GM19438 (cell line): Measurements from ENCODE around the gene SMC6.

ENCODE experiments used
- ATAC-seq: cut with Tn5 transposase; IDR thresholded peaks from one replicate; pipeline ENCODE4 v1.9.1; 2021; ENCODE audit warnings: low read depth; ENCODE audit not compliant: unreplicated experiment

Gene SMC6

DNA sequence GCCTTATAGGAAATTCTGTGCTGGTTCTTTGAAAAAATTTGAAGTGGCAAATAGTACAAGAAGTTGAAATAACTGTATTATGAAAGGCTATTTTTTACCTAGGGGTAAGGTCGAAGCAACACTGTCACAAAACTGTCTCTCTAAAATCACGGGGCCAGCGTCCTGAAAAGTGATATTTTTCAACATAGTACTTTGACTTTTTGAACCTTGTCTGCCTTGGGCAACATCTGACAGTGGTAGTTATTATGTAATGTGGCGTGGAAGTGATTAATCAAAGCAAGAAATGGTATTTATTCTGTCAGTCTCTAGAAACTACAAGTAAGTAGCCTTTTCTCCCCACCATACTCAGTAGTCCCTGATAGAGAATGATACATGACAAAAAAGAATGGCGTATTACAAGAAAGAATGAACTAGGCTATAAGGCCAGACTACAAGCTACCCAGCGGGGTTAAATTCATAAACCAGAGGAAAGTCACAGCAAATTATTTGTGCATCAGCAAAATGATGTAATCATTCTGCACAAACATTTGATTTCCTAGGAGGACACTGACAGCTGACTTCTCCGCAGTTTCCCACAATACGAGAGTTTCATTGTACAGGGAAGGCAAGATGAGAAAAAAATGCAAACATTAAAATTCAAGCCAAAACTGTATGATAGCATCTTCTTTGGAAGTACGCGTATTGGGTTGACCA is 10.2 kb upstream of the SMC6 start:
- no peak for ATAC-seq

DNA sequence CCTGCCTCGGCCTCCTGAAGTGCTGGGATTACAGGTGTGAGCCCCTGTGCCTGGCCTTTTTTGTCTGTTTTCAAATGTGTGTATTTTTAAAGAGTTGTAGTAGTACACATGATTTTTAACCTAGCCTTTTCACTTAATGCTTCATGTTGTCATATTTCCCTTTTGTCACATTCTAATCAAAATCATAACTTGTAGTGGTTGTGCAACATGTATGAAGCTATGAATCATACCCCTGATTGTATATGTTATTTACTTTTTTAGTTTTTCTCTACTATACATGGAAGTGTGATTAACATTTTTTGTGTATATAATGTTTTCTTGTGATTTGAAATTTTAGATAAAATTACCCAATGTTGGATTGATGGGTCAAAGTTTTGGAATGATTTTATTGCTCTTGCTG is 8.8 kb upstream of the SMC6 start:
- no peak for ATAC-seq

DNA sequence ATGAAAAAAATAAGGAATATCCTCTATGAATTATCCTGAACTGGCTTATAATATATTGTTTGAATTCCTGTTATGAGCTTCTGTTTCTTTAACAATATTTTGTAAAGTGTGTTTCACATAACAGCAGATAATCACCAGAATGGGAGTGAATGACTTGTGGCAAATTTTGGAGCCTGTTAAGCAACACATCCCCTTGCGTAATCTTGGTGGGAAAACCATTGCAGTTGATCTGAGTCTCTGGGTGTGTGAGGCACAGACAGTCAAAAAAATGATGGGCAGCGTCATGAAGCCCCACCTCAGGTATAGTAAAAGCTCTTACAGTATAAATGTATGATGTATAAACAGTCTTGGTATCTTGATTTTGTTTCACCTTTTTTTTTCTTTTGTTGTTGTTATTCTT is 6.2 kb upstream of the SMC6 start:
- ATAC-seq, result no peak

DNA sequence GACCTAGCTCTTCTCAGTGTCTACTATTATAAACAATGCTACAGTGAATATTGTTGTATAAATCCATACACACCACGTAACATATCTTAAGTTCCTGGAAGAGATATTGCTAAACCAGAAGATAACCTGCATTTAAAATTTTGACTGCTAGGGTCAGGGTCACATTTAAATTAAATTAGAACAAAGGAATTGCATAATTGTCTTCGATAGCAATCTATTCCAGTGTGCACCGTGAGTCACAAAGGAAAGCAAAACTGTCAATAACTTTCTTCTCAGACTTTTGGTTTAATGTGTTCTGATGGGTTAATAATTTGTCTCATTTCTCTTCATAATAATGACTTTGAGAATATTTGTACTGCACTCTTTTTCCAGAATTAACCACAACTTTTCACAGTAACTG is 4.5 kb upstream of the SMC6 start:
- no peak for ATAC-seq

DNA sequence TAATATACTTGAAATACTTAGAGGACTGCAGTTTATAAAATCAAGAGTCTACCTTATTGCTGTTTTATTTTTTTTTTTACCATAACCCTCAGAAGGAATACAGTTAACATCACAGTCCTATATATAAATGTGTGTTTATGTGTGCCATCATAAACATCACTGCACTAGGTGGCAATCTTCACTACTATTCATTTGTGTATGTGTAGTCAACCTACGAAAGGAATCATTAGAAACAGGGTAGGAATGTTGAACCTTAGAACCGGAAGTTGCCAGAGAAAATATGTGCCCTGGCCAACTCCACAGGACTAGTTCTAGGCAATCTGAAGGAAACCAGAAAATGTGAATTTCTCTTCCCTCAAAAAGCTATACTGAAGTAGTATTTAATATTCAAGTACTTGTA is 3.7 kb upstream of the SMC6 start:
- no peak for ATAC-seq

DNA sequence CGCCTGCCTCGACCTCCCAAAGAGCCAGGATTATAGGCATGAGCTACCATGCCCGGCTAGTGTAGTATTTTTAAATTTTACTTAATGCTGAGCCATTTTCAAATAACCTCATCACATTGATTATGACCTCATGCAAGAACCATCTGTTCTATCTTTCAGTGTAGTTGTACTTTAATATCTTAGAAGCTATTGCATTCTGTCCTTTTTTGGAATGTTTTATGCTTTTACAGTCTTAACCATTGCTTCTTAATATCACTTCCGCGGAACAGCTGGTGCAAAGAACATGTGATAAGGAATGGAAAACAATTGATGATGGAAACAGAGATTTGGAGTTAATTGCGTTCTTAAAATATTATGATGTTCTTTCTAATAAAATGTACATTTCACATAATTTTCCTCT is 3.1 kb upstream of the SMC6 start:
- no peak for ATAC-seq

DNA sequence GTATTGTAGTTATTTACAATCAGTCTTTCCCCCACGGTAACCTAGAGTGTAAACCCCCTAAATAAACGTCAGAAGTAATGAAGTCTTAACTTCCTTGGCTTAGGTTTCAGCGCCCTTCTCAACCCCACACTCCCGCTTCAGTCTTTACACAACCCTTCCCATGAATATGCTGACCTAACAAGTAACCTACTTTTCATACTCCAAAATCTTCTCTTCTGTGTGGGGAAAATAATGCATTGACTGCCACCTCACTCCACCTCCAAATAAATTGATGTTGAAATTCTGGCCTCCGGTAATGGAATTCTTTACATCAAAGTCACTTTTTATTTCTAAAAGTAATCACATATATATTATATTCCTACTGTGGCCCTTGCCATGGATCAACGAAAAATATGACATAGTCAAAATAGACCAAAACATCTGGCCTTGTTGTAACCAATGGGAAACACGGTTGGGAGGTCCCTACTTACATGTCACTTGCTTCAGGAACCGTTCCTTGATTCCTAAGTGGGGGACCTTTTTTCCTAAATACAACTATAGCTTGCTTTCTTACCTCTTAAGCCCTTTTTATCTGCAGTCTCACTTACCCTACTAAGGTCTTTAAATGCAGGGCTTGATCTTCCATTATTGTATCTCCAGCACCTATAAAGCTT is 1.3 kb upstream of the SMC6 start:
- ATAC-seq, result no peak

DNA sequence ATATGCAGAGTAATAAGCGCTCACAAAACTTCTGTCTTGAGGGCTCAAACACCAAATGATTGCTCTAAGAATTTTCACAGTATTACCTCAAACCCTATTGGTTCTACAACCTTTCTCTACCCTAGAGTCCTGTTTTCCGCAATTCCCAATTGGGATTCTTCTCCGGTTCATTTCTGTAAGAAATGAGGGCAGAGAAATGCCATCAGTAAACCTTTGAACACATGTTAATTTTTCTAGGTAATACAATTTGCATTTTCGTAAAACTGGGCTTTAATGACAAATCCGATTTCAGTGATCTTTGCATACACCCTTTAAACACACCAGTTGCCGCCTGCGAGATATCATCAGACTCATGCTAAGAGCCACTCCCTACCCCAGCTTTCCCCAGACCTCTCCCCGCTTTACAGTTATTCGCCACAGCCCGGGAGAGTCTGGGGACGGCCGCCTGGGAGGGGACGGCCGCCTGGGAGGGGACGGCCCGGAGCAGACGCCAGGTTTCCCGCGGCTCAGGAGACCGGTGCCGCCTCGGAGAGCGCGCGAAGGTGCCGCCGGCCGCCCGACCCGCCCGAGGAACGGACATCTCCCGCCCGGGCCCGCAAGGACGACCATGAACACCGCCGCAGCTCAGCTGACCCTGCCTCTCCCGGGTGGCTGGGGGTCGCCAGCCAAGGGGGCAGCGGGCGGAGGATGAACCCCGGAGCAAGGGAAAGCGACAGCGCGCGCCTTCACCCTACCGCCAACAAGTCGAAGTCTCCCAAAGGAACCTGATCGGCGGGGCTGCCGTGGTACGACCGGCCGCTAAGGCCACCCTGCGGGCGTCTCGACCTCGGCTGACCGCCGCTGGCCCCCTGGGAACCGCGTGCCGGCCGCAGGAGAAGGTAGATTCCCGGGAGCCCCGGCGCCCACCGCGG is 463 bp downstream of the SMC6 start:
- peak; percentile 41 for ATAC-seq

DNA sequence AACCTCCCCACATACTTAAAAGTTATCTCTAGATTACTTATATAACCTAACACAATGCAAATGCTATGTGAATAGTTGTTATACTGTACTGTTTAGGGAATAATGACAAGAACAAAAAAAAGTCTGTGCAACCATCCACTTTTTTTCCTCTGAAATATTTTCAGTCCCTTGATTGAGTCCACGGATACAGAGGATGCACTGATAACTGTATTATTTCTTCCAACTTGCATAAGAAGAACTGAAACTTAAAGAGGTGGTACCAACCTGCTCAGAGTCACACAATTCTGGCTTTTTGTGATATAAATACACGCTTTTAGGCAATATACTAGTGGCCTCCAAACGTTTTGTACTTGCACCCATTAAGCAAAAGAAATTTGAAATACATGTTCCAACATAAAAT is 1.4 kb downstream of the SMC6 start:
- ATAC-seq, result no peak

DNA sequence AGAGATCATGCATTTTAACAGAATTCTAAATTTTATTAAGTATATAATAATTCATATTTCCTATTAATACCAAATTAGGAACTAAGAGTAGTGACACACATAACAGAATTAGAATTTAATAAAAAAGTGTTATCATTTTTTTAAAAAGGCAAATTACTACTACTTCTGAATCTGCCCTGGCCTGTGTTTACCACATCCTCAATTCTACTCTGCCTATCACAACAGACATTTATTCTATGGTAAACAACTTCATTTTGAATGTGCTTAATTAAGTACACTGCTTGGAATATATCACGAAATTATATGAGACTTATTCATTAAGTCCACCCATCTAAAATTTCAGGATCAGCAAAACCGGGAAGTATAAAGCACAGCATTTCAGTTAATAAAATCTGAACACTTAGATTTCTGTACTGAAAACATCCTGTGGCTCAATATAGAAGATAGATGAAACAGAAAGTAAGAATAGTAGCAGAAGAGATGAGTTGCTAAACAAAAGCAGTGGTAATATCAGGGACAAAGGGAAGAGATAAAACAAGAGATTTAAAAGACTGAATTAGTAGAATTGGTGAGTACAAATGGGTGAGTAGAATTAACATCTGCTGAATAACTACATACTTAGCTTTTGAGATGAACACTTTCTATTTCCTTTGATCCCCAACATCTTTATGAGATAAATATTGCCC is 3.7 kb downstream of the SMC6 start:
- peak; percentile 21 for ATAC-seq

DNA sequence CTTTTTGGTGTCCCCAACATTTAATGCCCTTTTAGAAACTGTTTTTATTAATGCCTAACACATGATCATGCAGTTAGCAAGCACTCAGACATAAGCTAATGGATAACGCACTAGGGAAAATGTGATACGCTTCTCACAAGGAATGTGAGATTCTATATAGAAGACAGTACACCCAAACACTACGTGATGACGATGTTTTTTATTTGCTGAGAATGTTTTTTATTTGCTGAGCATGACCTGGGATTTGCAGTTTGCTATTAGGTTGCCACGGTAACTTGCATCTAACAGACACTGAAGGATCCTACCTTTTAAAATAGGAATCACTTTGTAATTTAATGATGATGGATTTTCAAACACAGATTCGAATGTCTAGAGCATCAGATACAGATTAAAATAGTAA is 4.9 kb downstream of the SMC6 start:
- no peak for ATAC-seq

DNA sequence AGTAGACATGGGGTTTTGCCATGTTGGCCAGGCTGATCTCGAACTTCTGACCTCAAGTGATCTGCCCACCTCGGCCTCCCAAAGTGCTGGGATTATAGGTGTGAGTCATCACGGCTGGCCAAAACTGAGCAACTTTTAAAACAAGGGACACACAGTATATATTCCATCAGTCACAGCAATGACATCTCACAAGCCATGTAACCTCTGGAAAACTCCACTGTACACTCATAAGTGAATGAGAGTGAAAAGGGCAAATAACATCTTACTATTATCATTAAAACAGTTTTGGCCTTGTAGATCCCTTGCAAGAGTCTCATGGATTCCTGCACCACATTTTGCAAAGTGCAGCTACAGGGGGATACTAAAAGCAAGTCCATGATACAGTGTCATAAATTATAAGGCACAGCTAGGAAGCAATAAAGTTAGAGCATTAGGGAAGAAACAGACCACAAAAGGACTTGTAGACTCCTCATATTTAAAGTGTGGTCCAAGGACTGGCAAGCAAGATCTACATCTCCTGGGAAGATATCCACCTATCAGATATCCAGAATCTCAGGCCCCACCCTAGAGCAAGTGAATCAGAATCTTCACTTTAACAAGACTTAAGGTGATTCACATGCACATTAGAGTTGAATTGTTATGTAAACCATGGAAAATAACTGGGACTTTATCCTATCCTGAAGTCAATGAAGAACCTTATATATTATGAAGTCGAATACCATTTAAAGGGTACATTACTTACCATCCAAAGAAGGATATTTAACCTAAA is 5.7 kb downstream of the SMC6 start:
- no peak for ATAC-seq

DNA sequence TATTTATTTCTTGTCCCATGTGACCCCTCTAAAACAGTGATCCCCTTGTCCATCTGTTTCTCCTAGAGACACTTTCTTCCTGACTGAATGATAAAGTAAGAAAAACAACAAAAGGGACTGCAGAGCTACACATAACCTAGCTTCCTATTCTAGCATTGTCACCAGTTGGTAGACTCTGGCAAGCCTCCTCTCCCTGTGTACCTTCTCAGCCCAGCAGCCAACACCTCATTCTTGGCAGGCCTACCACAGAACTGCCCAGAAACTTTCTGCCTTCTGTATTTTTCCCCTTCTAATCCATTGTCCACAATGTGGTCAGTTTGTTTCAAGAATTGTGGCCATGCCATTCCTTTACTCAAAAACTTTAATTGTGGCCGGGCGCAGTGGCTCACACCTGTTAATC is 13.4 kb downstream of the SMC6 start:
- ATAC-seq, result no peak

DNA sequence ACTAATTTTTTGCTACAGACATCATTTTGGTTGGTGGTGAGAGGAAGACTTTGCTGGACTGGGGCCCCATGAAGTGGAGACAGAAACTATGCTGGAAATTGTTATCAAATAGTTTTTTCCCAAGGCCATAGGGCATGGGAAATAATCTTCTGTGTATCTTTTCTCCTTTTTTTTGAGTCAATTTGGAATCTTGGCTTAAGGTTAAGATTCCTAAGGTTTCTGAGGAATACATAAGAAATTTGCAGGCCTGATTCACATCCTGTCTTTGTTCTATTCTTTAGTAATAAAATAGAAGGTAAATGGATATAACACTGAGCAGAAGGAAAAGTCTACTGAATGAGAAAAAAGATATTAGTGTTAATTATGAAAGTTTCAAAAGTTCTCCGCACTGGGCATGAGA is 16.6 kb downstream of the SMC6 start:
- ATAC-seq, result no peak

DNA sequence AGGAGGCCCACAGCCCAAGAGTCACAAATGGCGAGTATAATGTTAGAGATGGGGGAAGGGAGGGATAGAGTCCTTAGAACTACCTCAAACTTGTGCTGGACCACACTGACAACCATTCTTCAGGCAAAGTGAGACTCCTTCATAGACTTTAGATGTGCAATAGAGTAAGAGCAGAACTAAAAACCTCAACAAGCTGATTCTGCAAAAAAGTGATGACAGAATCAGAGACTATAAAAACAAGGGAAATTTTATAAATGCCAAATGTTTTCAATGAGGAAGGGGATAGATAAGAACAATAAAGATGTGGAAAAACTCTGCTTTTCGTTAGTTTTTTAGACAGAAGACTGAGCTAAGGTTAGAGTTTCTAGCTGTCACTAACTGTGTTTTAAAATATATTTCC is 17.7 kb downstream of the SMC6 start:
- no peak for ATAC-seq

DNA sequence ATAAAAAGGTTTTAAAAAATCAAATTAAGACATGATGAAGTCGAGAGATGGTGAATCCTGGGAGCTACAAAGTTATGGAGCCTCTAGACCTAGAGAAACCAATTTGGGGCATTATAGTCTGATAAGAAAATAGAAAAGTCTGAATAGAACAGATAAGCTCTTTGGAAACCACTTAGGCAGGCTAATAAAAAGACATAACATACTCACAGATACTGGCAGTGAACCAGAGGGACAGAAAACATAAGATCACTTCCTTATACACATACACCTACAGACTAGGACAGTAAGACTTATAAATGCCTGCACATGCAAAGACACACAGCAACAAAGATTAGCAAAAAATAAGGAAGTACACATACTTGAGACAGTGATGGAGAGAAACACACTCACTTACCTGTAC is 20.0 kb downstream of the SMC6 start:
- no peak for ATAC-seq

DNA sequence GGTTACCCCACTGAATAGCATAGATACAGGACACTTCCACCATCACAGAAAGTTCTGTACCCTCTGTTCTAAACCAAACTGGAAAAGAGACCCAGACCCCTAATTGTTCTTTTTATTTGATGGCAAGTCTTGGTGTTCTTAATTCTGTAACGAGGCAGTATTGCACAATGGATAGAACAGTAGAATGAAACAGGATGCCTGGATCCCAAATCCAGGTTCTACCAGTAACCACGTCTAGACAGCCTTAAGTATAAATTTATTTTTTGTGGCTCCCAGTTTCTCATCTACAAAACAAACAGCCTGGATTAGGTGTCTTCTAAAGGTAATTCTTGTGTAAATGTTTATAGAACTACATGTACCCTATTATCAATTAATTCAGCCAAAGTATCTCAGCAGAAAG is 23.7 kb downstream of the SMC6 start:
- no peak for ATAC-seq

DNA sequence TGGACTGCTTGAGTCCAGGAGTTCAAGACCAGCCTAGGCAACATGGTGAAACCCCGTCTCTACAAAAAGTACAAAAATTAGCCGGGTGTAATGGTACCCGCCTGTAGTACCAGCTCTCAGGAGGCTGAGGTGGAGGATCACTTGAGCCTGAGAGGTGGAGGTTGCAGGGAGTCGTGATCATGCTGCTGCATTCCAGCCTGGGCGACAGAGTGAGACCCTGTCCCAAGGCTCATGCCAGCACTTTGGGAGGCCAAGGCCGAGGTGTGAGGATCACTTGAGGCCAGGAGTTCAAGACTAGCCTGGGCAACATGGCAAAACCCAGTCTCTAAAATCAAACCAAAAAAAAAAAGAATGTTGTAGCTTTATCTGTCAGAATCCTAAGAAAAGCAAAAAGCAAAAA is 25.4 kb downstream of the SMC6 start:
- ATAC-seq, result no peak

DNA sequence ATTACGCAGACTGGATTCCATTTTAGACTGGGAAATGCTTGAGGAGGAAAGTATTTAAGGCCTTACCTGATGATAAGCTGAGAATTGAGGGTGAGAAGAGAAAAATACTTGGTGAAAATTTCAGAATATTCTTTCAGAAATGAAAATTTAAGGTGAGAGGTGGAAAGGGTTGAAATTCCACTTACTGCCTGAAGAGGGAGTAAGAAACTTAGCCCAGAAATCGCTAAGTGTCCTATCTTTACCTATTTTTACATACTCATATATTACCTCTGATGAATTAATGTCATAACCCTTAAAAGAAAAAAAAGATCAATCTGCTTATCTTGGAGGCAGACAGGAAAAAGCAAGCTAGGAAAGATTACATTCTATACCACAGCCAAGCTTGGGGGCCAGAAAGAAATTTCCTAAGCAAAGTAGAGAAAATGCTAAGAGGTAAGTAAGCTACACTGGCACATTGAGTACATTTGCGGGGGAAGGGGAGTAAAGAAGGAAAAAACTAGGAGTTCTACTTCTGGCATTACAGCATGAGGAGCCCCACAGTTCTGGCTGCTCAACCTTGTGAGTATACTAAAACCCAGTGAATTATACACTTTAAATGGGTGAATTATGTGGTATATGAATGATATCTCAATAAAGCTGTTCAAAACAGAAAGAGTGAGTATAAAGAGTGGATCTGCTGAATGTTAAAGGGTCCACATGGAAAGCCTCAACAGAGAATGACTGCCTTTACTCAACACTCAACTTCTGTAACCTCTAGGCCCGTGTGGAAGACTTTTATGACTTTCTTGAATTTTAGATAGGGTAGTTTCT is 33.8 kb downstream of the SMC6 start:
- ATAC-seq, result no peak

DNA sequence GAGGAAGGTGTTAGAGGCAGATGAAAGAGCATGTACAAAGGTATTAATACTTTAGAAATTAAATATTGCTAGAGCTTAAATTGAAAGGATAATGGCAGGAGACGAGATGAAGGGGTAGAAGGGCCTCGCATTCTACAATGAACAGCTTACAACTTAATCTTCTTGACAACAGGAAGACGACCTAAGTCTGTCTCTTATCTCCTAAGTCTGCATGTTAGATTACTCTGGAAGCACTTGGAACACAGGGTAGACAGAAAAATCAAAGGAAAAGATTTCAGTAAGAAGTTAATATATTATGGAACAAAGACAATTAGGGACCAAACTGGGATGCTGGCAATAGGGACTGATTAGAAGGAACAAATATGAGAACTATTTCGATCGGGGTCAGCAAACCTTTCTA is 34.9 kb downstream of the SMC6 start:
- no peak for ATAC-seq
